Activated B cell treated with CpG ODN at 0.5 μM for 24 hours (primary cell): ENCODE data around the gene GDF3. TPM values are rescaled to one million over a fixed set of nuclear protein-coding genes. Genes with fewer than 3 reads are reported as not detected.
"Not testable (repeated sequence)": the region's sequence is repeated elsewhere in the genome, so short reads cannot be mapped to it uniquely, and the experiment has no call there.

Source experiments
- ATAC-seq: fragments of 200-7000 bp; cut with Tn5 transposase; one replicate; pipeline ENCODE4 v1.10.0; 2021; ENCODE audit warnings: low read depth, mild to moderate bottlenecking, moderate library complexity
- CTCF ChIA-PET: fragments of 350-600 bp; sonication (Branson Sonifier 250); formaldehyde crosslinking; loops from one replicate; lab custom pipeline; 2021; ENCODE audit warnings: antibody characterized with exemption; lab: Charles Lee
- POLR2A ChIA-PET: fragments of 350-600 bp; sonication (Branson Sonifier 250); formaldehyde crosslinking; loops from one replicate; lab custom pipeline; 2021; ENCODE audit warnings: antibody characterized with exemption; lab: Charles Lee
- DNase-seq: peaks from one replicate; pipeline ENCODE4 v3.0.0; 2022
- H3K27ac Mint-ChIP-seq: one replicate; pipeline ENCODE4 v1.8.0; 2020; ENCODE audit warnings: mixed read lengths
- H3K27me3 Mint-ChIP-seq: one replicate; pipeline ENCODE4 v1.8.0; 2021; ENCODE audit warnings: mixed read lengths
- H3K36me3 Mint-ChIP-seq: one replicate; pipeline ENCODE4 v1.8.0; 2021; ENCODE audit warnings: low read depth, mixed read lengths
- H3K4me1 Mint-ChIP-seq: one replicate; pipeline ENCODE4 v1.8.0; 2021; ENCODE audit warnings: mixed read lengths
- H3K4me3 Mint-ChIP-seq: one replicate; pipeline ENCODE4 v1.8.0; 2020; ENCODE audit warnings: mild to moderate bottlenecking, mixed read lengths
- H3K9me3 Mint-ChIP-seq: one replicate; pipeline ENCODE4 v1.8.0; 2020; ENCODE audit warnings: mixed read lengths
- intact Hi-C: fragments of 100-400 bp; cut with micrococcal nuclease; formaldehyde crosslinking; loops from one replicate; pipeline ENCODE4 v1.15.1; 2024
- total RNA-seq: library from RNA; stranded (reverse); gene quantifications from 2 replicates; pipeline ENCODE4 v1.2.3, GENCODE V29; 2022
- TF ChIP-seq, protein P1 (sequence below): fragments of 200-600 bp; IDR thresholded peaks from one replicate; pipeline ENCODE4 v1.8.0; 2022; ENCODE audit warnings: antibody characterized with exemption, mild to moderate bottlenecking

Gene GDF3
- total RNA-seq = not detected in 2 replicates

DNA sequence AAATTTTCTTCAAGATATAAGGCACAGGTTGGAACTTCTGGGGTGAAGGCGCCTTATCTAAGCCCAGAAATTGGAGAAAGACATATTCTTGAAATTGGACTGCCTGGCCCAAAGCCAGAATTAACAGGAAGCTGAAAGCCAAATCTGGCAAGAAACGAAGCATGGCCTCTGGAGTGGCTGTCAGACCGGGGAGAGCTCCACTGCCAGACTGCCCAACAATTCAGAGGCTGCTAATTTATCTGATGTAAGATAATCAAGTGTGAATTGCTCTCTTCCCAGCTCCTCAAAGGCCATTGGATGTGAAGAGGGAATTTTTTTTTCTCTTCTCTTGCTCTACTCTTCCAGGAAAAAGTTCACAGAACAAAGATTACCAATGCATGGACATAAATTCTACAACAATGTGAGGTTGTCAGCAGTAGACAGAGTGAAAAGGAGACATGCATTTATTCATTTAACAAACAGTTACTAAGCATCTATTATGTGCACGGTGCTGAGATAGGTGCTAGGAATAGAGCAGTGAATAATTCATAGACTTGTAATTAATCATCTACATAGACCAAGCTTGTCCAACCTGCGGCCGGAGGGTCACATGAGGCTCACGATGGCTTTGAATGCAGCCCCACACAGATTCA, at the start of gene GDF3:
Gene GDF3, minus strand, starts transcription at position 210 of the 632 bp plus-strand sequence. Its CDS starts 47 bp downstream, at position 163.
- peaks cover 16% of the 10 kb centered on the region for H3K27me3 Mint-ChIP-seq
- H3K9me3 Mint-ChIP-seq = no peaks in the 10 kb centered on the region
- intact Hi-C loops = no loop called here
- no peak within 1 kb of the TSS for H3K4me3 Mint-ChIP-seq
- TF ChIP-seq, protein P1, sequence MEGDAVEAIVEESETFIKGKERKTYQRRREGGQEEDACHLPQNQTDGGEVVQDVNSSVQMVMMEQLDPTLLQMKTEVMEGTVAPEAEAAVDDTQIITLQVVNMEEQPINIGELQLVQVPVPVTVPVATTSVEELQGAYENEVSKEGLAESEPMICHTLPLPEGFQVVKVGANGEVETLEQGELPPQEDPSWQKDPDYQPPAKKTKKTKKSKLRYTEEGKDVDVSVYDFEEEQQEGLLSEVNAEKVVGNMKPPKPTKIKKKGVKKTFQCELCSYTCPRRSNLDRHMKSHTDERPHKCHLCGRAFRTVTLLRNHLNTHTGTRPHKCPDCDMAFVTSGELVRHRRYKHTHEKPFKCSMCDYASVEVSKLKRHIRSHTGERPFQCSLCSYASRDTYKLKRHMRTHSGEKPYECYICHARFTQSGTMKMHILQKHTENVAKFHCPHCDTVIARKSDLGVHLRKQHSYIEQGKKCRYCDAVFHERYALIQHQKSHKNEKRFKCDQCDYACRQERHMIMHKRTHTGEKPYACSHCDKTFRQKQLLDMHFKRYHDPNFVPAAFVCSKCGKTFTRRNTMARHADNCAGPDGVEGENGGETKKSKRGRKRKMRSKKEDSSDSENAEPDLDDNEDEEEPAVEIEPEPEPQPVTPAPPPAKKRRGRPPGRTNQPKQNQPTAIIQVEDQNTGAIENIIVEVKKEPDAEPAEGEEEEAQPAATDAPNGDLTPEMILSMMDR = no peak
- H3K27ac Mint-ChIP-seq = no peak within 1 kb of the TSS
- CTCF ChIA-PET = no interaction called here
- ATAC-seq (no peak), DNase-seq (no peak)
- H3K36me3 Mint-ChIP-seq = no peaks in the 10 kb centered on the region
- POLR2A ChIA-PET = no interaction called here
- H3K4me1 Mint-ChIP-seq = peaks cover 5% of the 10 kb centered on the region

DNA sequence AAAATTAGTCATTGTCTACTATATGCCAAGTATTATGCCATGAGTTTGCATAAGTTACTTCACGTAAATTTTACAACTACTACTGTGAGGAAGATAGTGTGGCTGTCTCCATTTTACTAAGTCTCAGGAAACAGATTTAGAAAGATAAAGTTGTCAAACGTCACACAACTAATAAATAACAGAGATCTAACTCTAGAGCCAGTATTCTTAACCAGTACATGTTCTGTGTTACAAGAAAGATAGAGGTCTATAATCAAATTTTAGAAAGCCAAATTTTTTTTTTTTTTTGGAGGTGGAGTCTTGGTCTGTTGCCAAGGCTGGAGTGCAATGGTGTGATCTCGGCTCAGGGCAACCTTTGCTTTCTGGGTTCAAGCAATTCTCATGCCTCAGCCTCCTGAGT, 37.4 kb upstream of the GDF3 start:
- ChIA-PET CTCF (no interaction called here), POLR2A (no interaction called here)
- intact Hi-C loops = no loop called here
- Mint-ChIP-seq H3K36me3 (no peaks in the 10 kb centered on the region), H3K4me1 (no peaks in the 10 kb centered on the region), H3K27ac (no peak overlapping the region), H3K27me3 (no peaks in the 10 kb centered on the region), H3K4me3 (no peak overlapping the region), H3K9me3 (no peaks in the 10 kb centered on the region)
- TF ChIP-seq, protein P1 = no peak
- ATAC-seq (no peak), DNase-seq (no peak)

DNA sequence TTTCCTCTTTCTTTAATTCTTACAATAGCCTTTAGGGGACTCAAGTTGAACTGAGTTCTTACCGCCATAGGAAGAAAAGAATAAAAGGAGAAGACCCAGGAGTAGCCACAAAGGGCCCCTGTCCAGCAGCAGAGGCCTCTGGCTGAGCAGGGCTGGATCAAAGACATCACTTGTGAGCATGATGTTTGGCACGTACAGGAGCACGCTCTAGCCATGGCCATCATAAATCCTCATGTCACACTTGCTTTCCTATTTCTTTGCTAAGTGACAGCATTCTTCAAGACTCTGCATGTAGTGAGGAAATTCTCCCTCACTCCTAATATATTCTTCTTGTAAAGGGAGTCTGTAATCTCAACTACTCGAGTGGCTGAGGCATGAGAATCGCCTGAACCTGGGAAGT, 35.9 kb upstream of the GDF3 start:
- H3K27ac Mint-ChIP-seq = no peak overlapping the region
- ATAC-seq (no peak), DNase-seq (no peak)
- TF ChIP-seq, protein P1 = no peak
- H3K9me3 Mint-ChIP-seq = no peaks in the 10 kb centered on the region
- intact Hi-C loops = no loop called here
- no peak overlapping the region for H3K4me3 Mint-ChIP-seq
- no peaks in the 10 kb centered on the region for H3K4me1 Mint-ChIP-seq
- no peaks in the 10 kb centered on the region for H3K36me3 Mint-ChIP-seq
- POLR2A ChIA-PET = no interaction called here
- H3K27me3 Mint-ChIP-seq = peaks cover 2% of the 10 kb centered on the region
- CTCF ChIA-PET = no interaction called here

DNA sequence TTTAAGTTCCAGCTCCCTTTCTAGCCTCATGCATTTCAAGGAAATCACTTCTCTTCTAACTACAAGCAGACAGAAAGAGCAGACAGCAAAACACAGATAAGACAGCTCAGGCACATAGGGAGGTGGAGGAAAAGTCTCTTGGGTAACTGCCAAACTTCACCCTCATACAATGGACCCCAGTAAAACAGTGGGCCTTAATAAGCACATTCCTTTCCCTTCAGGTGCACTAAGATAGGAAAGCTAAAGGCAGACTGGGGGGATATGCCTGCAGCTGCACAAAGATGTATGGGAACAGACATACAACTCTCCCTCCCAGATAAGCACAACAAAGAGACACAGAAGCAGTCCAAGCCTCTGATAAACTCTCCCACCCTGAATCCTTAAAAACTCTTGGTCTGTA, 35.4 kb upstream of the GDF3 start:
- POLR2A ChIA-PET, intact Hi-C loops, CTCF ChIA-PET, H3K36me3 Mint-ChIP-seq, DNase-seq, H3K27ac Mint-ChIP-seq, H3K4me3 Mint-ChIP-seq, H3K4me1 Mint-ChIP-seq, H3K9me3 Mint-ChIP-seq, ATAC-seq, H3K27me3 Mint-ChIP-seq: not testable (repeated sequence)

DNA sequence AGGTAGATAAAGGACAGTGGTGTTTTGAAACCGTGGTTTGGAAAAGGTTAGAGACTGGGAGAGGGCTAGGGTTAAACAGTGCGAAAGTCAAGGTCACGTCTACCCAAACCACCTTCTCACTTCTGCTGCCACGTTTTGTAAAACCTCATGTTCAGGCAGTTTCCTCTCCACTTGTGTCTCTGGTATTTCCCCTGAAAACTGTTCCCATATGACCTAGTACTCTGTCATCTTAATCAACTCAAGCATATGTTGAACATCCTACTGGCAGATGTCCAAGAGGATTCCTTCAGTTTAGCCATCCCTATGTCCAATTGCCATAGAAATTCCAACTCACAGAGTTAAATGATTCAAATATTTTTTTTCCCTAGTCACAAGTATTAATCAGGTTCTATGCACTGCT, 34.2 kb upstream of the GDF3 start:
- Mint-ChIP-seq H3K4me3 (no peak overlapping the region), H3K9me3 (no peaks in the 10 kb centered on the region), H3K36me3 (no peaks in the 10 kb centered on the region), H3K27me3 (peaks cover 2% of the 10 kb centered on the region), H3K27ac (no peak overlapping the region), H3K4me1 (no peaks in the 10 kb centered on the region)
- ChIA-PET POLR2A (no interaction called here), CTCF (no interaction called here)
- intact Hi-C loops = no loop called here
- DNase-seq (no peak), ATAC-seq (no peak)
- TF ChIP-seq, protein P1 = no peak

DNA sequence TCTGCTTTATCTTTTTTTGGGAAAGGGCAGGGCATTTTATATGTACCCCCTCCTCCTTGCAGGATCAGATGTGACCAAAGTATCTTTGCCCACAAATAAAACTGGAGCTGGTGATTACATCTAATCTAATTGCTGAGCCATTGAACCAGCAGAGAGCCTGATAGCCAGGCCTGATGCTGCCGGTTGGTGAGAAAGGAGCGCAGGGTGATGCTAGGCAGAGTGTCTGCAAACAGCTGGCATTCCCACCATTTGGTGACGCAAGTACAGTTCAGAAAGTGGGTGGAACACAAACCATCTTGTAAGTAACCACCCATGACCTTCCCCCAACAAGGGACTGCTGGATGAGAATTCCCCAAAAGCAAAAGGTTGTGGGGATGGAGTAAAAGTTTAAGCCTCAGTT, 28.4 kb upstream of the GDF3 start:
- Mint-ChIP-seq H3K27me3 (peaks cover 5% of the 10 kb centered on the region), H3K27ac (no peak overlapping the region), H3K4me1 (no peaks in the 10 kb centered on the region), H3K36me3 (no peaks in the 10 kb centered on the region), H3K4me3 (no peak overlapping the region), H3K9me3 (no peaks in the 10 kb centered on the region)
- ChIA-PET CTCF (no interaction called here), POLR2A (no interaction called here)
- intact Hi-C loops = no loop called here
- DNase-seq (no peak), ATAC-seq (no peak)
- TF ChIP-seq, protein P1 = no peak
